IPS DF 19.7 (cell line): ENCODE data around the gene THUMPD1.
A peak's percentile ranks its signal among the peaks of the same experiment; 100 is the strongest.
"Not testable (repeated sequence)": the region's sequence is repeated elsewhere in the genome, so short reads cannot be mapped to it uniquely, and the experiment has no call there.

Source experiments
- DNase-seq: peaks from one replicate; pipeline ENCODE4 v3.0.0-alpha.2; 2013; ENCODE audit warnings: low read depth, low spot score

THUMPD1 gene, protein sequence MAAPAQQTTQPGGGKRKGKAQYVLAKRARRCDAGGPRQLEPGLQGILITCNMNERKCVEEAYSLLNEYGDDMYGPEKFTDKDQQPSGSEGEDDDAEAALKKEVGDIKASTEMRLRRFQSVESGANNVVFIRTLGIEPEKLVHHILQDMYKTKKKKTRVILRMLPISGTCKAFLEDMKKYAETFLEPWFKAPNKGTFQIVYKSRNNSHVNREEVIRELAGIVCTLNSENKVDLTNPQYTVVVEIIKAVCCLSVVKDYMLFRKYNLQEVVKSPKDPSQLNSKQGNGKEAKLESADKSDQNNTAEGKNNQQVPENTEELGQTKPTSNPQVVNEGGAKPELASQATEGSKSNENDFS

DNA sequence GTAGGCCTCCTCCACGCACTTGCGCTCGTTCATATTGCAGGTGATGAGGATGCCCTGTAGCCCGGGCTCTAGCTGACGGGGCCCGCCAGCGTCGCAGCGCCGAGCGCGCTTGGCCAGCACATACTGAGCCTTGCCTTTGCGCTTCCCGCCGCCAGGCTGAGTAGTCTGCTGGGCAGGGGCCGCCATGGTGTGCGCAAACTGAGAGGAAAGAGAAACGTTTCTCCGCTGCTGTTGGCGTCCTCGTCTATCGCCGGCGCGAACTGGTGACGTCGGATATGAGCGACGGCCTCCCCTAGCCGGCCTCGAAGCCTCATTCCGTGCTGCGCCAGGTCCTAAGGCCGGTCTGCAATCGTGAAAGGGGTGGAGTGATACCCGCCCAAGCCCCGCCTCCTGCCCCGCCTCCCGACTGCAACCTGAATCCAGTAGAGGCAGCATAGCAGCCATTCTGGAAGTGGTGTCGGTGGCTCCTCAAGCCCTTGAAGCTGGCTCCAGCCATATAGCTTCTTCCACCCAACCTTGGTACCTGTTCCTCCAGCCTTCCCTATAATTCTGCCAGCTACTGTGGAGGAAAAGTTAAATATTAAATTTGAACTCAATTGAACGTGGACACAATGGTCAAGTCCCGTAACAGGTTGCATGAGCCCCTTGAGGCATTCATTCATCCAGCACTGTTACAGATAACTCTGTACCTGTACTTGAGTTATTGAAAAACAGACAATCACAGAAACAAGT, at the start of gene THUMPD1:
TSS of gene THUMPD1 (minus strand) at position 265 of the 732 bp plus-strand sequence. CDS start at position 186, 79 bp downstream.
- DNase-seq, result peak; percentile 74

DNA sequence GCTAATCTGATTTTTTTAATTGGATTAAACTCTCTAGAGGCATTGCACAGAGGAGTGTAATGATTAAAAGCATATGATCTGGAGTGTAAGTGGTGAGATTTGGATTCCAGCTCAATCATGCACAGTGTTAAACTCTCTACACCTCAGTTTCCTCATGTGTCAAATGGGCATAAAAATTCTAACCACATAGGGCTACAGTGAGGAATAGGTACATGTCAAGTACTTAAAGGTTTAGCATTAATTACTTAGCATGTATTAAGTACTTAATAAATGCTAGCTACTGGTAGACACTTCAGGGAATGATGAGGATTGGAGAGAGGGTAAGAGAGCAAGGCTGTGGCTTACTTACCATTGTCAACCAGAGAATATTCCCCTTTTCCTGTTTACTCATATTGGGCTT, 47.5 kb upstream of the THUMPD1 start:
- DNase-seq, result no peak

DNA sequence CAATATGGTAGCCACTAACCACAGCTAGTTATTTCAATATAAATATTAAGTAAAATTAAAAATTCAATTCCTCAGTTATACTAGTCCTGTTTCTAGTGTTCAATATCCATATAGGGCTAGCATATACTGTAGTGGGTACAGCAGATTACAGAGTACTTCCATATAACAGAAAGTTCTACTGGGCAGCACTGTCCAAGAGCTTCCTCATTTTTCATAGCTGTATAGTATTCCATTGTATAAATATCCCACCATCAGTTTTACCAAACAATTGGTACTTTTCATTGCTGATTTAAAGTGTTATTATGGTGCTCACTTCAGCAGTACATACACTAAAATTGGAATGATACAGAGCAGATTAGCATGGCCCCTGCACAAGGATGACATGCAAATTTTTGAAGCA, 42.6 kb upstream of the THUMPD1 start:
- no peak for DNase-seq

DNA sequence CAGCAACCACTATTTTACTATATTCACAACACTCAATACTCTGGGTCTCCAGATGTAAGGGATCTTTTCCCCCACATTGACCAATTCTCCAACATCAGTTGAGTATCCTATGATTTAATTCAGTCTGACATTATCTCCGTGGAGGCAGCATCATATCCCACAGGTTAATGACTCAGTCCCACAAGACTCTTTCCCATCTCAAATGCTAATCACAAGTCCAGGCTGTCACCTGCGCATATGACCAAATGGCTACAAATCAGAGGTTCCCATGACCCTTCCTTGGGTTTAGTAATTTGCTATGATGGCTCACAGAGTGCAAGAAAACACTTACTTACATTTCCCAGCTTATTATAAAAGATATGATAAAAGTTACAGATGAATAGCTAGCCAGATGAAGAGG, 40.9 kb upstream of the THUMPD1 start:
- no peak for DNase-seq

DNA sequence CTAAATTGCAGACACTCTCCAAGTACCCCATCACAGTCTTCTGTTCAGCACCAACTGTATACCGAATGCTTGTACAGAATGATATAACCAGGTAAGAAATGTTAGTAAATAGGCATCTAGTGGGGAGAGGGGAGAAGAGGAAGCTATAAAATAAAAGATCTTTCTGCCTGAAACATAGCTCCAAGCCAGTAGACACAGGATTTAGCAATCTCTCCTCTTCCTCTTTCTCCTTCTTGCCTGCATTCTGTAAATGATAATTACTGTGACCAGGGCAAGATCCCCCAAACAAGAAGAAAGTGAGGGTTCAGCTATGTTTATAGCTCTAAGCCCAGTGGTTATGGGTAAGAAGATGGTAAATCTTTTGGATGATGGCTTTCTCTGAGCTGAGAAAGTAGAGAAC, 40.1 kb upstream of the THUMPD1 start:
- no peak for DNase-seq

DNA sequence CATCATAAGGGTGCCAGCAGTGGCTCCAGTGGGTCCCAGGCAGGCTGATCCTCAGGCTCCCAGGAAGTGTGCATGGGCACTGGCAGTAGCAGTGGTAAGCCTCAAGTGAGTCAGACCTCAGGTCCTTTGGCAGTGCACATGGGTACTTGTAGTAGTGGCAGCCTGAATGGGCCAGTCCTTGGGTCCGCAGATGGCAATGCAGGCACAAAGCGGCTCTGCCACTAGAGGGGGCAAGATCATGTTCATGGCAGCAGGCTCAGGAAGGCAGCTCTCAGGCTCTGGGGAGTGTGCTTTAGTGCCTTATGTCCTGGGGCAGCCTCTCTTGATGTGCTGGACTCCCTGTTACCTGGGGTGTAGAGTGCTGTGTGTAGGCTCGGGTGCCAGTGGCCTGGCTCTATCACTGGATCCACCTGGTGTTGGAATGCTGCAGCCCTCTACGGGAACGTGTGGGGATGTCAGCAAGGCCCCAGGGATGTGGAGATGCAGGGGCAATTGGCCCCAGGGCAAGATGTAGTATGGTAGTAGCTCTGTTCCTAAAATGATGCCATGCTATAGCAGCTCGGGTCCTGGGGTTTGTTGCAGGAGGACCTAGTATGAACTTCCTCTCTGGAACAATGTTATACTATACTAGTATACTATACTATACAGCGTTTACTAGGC, 33.2 kb upstream of the THUMPD1 start:
- peak; percentile 68 for DNase-seq

DNA sequence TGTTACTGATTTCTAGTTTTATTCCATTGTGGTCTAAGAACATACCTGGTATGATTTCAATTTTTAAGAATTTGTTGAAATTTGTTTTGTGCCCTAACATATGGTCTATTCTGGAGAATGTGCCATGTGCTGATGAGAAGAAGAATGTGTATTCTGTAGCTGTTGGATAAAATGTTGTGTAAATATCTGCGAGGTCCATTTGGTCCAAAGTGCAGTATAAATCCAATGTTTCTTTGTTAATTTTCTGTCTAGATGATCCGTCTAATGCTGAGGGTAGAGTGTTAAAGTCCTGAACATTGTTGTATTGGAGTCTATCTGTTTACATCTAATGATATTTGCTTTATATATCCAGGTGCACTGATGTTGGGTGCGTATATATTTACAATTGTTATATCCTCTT, 32.1 kb upstream of the THUMPD1 start:
- no peak for DNase-seq

DNA sequence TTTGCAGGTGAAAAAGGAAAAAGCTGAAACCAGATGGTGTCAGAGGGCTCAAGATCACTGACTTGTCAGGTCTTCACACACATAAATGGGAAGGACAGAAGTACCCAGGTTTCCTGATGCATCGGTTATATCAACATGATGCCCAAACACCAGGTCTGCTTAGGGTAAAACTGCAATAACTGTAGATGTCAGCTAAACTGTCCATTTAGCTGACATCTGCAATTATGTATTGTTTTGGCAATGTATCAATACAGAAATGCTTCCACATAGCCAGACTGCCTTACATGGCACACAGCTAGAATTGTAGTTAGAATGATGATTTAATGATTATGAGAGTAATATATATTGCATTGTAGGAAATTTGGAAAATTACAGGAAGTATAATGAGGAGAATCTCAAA, 27.2 kb upstream of the THUMPD1 start:
- no peak for DNase-seq

DNA sequence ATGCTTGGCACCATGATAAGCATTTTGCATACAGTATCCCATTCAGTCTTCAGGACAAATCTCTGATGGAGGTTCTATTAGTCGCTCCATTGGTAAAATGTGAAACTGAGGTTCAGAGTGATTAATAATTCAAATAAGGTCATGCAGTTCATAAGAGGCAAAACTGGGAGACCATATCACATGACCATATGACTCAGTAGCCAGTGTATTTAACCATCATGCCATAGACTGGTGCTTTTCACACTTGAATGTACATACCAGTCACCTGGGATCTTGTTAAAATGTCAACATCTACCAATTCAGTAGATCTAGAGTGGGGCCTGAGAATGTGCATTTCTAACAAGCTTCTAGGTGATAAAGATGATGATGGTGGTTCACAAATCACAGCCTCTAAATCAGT, 26.5 kb upstream of the THUMPD1 start:
- DNase-seq, result no peak

DNA sequence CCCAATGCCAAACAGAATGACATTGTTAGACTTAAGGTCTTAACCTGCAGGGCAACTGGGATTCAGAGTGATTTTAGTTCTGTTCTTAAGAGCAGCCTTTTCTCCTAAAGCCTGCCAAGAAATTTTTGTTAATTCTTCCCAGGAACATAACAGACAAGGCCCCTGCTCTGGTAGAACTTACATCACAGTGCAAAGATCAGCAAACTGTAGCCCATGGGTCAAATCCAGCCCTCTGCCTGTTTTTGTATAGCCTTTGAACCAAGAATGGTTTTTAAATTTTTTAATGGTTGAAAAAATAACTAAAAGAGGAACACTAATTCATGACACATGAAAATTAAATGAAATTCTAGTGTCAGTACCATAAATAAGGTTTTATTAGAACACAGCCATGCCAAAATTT, 26.0 kb upstream of the THUMPD1 start:
- DNase-seq, result no peak

DNA sequence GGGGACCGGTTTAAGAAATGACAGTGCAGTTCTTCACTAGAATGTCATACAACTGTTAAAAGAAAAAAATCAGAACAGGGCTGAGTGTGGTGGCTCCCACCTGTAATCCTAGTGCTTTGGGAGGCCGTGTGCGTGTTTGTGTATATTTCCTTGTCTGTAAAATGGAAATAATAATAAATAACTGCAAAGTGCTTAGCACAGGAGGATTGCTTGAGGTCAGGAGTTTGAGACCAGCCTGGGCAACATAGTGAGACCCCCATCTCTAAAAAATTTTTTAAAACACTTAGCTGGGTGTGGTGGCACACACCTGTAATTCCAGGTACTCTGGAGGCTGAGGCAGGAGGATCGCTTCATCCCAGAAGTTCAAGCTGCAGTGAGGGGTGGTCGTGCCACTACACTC, 24.7 kb upstream of the THUMPD1 start:
- DNase-seq, result no peak

DNA sequence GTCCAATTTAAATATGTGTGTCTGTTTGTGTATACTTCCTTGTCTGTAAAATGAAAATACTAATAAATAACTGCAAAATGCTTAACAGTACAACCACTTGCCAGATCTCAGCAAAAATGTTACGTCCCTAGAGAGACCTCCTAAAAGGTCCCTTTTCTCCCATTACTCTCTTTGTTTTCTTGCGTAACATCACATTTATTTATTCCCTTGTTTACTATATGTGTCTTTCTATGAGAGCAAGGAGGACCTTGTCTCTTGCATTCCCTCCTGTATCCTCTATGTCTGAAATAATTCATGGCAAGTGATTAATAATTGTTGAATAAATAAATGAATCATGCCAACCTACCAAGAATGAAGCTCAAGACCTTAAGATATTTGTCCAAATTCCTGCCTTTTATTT, 24.1 kb upstream of the THUMPD1 start:
- DNase-seq, result no peak

DNA sequence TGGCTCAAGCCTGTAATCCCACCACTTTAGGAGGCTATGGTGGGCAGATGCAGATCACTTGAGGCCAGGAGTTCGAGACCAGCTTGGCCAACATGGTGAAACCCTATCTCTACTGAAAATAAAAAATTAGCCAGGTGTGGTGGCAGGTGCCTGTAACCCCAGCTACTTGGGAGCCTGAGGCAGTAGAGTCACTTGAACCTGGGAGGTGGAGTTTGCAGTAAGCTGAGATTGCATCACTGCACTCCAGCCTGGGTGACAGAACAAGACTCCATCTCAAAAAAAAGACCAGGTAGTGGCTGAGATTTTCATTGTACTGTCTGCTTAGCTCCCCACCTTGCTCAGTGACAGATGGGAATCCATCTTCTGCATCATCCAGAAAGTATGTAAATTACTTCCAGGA, 22.8 kb upstream of the THUMPD1 start:
- not testable (repeated sequence) for DNase-seq

DNA sequence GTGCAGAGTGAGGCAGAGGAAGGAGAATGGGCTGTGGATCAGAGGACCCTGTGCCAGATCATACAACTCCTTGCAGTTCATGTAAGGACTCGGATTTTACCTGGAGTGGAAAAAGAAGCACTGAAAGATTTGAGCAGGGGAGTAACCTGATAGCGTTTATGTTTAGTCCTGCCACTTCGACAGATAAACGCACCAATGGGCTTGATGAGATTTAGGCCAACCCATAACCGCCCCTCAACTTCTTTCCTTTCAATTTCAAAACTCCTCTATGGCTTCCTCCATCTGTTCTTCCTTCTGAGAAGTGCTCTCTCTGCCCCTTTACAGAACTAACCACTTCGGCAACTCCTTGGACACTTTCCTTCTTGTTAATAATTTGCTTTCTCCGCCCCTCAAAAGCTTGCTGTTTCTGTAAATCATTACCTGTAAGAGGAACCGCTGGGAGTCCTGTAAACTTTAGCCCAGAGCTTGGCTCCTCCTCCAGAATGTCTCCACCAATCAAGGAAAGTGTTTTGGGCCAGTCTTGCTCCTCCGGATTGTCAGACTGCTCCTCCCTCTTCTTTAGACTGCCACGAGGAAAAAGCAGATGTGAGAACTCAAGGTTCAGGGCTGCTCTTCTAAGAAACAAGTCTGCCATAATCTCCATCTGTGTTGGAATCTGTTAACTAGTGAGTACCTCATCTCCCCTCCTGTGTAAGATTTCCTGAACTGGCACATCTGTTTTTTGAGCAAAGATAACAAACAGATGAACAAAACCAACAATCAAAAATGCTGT, 22.0 kb upstream of the THUMPD1 start, which contains the start of gene ACSM3:
TSS of gene ACSM3 (plus strand) at position 554 of the 772 bp plus-strand sequence. CDS start 6,021 bp downstream, outside the sequence.
- peak; percentile 59 for DNase-seq

DNA sequence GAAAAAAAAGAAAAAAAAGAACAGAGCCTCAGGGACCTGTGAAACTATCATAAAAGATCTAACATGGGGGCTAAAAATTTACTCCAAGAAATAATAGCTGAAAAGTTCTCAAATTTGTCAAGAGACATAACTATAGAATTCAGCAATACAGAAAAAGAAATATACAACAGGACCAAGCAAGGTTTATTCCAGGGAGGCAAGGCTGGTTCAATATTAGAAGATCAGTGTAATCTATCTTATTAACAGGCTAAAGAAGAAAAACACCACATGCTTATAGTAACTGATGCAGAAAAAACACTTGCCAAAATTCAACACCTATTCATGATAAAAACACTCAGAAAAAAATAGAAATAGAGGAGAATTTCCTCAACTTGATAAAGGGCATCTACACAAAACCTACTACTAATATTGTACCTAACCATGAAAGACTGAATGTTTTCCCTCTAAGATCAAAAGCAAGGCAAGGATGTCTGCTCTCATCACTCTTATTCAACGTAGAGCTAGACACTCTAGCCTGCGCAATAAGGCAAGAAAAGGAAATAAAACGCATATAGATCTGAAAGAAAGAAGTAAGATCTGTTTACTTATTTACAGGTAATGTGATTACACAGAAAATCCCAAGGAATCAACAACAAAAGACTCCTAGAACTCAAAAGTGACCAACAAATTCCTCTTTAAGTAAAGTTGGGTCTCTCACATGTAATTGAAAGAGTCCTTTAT, 20.9 kb upstream of the THUMPD1 start:
- DNase-seq, result no peak

DNA sequence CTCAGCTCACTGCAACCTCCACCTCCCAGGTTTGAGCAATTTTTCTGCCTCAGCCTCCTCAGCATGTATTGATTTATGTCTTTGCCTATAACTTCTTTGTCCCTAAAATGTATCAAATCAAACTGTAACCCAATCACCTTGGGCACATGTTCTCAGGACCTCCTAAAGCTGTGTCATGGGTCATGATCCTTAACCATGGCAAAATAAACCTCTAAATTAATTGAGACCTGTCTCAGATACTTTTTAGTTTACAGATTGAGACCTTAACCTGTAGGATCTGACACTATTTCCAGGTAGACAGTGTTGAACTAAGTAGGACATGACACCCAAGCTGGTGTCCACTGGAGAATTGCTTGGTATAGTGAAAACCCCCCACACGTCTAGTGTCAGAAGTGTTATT, 19.6 kb upstream of the THUMPD1 start:
- no peak for DNase-seq

DNA sequence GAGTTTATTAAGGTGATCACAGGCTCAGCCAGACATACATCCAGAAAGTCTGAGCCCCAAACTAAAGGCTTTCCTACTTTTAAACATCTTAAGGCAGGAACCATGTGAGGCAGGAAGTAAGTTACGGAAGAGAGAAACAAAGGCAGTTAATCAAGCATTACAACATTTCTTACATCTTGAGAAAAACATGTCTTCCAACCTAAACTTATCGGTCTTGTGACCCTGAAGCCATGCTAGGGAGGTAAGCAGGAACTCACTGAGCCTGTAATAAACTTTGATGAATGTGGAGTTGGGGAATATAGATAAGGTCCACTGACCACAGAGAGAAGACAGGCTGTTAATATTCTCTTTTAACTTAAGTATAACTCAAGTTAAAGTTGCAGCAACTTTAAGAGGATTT, 18.7 kb upstream of the THUMPD1 start:
- no peak for DNase-seq

DNA sequence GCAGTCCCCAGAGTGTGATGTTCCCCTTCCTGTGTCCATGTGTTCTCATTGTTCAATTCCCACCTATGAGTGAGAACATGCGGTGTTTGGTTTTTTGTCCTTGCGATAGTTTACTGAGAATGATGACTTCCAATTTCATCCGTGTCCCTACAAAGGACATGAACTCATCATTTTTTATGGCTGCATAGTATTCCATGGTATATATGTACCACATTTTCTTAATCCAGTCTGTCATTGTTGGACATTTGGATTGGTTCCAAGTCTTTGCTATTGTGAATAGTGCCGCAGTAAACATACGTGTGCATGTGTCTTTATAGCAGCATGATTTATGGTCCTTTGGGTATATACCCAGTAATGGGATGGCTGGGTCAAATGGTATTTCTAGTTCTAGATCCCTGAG, 14.2 kb upstream of the THUMPD1 start:
- DNase-seq, result not testable (repeated sequence)

DNA sequence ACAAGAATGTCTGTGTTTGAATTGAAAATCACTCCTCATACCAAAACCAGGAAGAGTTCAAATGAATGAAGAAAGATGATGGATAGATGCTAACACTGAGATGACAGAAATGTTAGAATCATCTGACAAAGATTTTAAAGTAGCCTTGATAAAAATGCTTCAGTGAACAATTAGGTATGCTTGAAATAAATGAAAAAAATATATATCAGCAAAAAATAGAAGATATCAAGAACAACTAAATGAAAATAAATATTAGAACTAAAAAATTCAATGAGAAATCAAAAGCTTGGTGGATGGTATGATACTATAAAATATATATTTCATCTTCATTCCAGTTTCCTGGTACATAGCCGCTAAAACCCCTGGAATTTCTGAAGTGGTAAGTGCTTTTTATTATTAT, 13.6 kb upstream of the THUMPD1 start:
- no peak for DNase-seq

DNA sequence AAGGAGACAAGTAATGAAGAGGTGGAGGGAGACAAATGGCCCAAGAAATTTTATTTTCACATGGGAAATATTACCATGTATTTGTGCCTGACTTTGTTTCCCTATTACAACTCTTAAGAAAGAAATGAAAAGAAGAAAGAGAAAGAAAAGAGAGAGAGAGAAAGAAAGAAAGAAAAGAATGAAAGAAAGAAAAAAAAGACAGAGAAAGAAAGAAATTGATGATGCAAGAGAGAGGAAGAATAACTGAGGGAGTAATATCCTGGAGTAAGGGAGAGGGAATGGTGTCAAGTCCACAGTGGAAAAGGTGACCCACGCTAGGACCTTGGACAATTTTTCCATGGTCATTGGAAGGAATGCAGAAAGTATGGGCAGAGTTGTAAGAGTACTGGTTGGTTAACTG, 12.1 kb upstream of the THUMPD1 start:
- no peak for DNase-seq

DNA sequence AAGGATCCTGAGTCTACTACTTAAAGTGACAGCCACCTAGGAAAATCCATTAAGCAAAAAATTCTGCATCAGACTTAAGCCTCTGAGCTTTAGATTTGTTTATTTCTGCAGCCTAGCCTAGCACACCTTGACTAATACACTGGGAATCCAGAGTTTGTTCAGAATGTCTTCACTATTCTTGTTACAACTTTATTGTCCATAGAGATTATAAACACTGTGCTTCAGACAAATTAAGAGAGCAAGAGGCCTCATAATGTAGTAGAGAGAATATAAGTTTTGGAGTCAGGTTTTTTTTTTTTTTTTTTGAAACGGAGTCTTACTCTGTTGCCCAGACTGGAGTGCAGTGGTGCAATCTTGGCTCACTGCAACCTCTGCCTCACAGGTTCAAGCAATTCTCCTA, 8.9 kb upstream of the THUMPD1 start:
- DNase-seq, result no peak
